GM19351 (cell line): ENCODE results near the gene COL3A1.

Experiments used
- ATAC-seq: cut with Tn5 transposase; IDR thresholded peaks from one replicate; pipeline ENCODE4 v1.9.1; 2021; ENCODE audit warnings: mild to moderate bottlenecking, moderate library complexity; ENCODE audit not compliant: unreplicated experiment

The COL3A1 gene

DNA sequence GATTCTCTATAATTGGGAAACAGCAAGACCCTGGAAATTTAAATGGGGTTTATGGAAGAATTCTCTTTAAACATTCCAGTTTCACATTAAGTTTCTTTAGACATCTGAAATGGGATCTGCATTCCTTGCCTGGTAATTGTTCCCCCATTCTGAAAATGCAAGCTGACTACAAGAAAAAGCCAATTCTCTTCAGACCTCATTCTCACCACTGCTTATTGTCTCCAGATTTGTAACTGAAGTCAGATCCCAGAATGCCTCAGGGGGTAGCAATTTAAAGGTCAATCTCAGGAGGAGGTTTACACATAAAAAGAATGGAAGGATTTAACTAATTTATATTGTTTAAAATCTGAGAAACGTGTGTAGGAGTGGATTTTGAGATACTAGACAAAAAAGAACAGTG lies 41.2 kb downstream of the COL3A1 start:
- ATAC-seq = no peak

DNA sequence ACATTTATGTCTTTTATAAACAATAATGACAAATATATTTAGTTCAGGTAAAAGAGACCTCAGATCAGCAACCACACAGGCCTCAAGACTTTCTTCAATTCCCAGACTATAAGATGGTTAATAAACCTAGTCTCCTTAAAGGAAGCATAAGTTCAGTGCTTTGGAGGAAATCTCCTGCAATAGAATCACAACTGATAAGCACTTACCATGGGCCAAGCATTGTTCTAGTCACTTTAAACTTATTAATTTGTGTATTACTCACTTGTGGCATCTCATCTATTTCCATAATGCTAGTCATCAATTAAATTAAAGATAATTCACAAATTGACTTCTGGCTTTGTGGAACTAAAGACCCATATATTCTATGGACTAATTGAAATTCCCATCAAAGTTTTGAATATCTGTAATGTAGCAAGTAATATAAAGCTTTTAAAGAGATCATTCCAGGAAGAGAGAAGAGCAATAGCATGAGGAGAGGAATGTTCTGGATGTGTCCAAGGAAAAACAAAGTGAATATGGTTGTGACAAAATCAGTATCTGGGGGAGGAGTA lies 42.2 kb downstream of the COL3A1 start:
- ATAC-seq = no peak

DNA sequence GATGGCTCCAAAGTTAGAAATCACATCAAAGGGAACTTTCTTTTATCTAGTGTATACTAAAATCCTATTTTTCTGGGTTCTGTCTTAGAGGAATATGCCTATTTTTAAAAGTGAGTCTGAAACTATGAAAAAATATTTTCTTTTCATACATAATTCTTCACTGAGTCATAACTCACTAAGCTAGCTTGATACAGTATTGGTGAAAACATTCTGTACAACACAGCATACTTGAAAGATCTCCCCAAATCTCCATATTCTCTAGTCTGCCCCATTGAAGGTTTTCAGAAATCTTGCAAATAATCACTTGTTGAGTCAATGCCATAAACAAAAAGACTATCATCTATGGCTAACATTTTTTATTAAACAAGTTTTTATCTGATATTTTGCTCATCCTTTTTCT lies 44.5 kb downstream of the COL3A1 start:
- no peak for ATAC-seq

- ATAC-seq = no peak
Measured at GRCh38 chr2:189020179-189020578, 46.0 kb downstream of the COL3A1 start.

- ATAC-seq = no peak
Measured at GRCh38 chr2:189022053-189022481, 47.9 kb downstream of the COL3A1 start.

DNA sequence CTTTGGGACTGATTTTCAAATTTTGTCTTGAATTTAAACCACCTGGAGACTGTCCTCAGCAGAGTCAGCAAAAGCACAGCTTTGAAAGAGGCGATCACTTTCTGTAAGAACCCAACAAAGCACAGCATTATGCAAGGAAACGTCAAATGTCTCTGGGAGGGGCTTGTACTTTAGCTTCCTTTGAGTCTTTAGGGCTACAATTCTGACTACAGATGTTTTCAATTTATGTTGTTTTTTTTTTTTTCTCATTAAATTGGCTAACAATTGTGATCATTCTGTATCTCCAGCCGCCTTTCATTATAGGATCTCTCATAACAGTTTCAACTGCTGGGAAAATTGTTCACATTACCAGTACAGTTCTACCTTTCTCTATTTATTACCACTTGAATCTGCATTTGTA lies 48.3 kb downstream of the COL3A1 start:
- ATAC-seq = no peak

DNA sequence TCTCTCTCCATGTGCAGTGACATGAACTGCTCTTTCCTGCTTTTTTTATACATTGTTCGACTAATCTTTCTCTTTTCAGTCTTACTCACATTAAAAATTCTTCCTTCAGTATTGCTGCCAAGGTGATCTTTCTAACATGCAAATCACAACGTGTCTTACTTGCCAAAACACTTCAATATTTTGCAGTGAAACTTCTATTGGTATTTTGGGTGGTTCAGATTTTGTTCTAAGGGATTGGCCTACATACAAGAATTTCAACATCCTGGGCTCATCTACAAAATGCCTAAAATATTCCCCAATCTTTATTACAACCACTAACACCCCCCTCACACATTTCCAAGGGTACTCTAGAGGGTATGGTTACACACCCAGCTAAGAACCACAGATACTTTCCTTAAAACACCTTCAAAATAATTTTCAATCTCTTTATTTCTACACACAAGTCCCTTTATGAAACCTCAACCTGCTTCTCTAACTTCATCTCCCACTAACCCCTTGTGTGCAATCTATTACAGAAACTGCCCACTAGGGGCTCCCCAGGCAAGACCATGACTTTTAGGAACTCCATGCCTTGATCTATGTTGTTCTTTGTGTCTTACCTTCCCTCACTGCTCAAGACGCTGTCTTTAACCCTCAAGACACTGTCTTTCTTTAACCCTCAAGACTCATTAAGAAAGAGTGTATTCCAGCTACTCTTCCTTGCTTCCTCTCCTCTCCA lies 50.9 kb downstream of the COL3A1 start:
- peak; percentile 92 for ATAC-seq

GRCh38 chr2:189037518-189037917 lies 63.3 kb downstream of the COL3A1 start:
- ATAC-seq = no peak

GRCh38 chr2:189045836-189046235 lies 71.7 kb downstream of the COL3A1 start:
- ATAC-seq = no peak

GRCh38 chr2:189046320-189046719 lies 72.1 kb downstream of the COL3A1 start:
- no peak for ATAC-seq

DNA sequence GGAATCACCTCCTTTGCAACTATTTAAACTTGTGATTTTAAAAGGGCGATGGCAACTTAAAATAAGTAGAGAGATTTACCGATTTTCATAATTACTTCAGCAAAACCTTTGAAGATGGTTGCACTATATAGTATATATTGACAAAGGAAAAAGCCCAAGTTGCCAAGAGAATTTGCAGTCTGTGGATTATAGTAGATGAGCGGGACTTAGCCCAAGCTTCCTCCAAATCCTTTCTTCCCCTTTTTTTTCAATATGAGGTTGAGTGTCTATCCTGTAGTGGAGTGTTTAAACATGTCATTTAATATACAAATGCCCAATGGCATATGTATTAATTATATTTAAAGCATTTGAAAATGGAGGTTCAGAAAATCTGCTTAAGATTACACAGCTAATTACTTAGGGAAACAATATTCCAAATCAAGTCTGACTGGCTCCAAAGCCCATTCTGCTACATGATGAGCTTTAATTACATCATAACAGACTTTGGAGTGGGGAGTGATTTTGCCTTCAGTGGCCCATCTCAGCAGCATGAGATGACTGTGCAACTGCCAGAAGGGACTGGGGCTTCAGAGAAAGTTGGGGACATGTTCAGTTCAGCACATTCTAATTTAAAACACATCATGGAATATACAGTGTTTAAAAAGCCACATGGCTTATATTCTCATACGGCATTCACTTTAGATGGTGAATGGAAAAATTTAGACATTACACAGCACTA lies 73.2 kb downstream of the COL3A1 start:
- no peak for ATAC-seq

- no peak for ATAC-seq
Measured at GRCh38 chr2:189048189-189048588, 74.0 kb downstream of the COL3A1 start.

GRCh38 chr2:189049709-189050164 lies 75.6 kb downstream of the COL3A1 start:
- no peak for ATAC-seq

DNA sequence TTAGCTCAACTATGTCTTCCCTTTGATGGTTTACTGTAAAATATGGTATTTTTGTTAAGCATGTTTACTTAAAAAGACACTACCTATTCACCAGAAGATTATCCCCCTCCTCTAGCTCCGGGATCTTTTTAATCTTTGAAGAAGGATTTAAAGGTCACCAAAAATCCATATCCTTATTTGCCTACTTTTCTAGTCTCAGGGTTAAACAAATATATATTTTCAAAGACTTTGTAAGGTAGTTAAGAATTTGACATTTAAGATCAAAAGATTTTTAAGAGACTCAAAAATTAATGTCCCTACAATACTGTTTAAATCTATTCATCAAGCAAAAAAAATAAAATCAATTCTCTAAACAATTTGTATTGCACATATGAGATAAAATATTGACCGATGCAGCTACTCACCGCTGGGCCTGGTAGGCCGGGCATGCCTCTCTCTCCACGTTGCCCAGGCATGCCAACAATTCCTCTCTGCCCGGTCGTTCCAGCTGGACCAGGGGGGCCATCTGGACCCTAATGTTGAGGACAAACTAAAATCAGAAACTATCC lies 76.1 kb downstream of the COL3A1 start:
- no peak for ATAC-seq

DNA sequence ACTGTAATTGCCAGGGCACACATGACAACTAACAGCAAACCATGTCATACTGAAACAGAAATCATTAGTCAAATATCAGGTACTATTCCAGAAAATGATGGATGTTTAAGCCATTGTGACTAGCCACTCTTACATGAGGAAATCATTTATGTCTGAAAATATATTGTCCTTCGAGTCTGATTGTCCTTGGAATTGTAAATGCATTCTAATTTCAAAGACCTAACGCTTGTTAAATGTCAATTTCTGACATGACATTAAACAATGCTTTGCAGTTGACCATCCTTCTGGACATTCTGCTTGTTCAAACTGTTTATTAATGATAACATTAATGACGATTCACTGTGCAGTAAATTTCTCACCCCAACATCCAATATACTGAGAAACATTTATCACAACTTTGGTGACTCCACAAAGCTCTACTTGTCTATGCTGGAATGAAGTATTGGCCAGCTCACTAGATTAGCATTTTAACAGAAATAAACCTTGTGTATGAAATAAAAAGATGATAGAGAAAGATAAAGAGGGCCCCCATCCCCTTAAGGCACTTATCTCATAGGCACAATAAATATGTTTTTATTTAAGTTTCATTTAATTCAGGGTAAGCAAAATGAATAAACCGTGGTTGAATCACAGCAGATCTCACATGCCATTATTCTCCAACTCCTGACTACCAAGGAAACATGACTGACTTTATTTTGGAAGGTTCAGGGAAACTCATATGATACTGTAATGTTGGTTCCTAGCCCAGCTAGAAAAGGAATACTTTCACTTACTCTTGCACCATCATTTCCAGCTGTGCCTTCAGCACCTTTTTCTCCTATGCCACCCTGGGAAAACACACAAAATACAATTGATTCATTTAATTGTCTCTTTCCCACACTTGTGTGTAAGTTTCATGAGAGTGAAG lies 82.3 kb downstream of the COL3A1 start:
- ATAC-seq = no peak

DNA sequence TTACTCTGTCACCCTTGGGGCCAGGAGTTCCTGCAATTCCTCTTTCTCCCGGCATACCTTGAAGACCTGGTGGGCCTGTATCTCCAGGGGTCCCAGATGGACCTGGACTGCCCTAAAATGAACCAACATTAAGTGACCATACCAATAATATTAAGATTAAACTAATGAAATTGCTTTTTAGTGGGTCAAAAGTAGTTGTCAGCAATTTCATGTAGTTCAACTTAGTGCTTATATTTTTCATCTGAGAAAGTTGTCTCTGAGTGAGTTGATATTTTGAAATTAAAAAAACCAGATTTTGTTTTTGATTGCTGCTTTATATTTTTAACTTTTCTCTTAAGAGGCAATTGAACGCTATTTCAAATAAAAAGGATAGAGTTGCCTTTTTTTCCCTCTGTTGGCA lies 83.1 kb downstream of the COL3A1 start:
- ATAC-seq = no peak

DNA sequence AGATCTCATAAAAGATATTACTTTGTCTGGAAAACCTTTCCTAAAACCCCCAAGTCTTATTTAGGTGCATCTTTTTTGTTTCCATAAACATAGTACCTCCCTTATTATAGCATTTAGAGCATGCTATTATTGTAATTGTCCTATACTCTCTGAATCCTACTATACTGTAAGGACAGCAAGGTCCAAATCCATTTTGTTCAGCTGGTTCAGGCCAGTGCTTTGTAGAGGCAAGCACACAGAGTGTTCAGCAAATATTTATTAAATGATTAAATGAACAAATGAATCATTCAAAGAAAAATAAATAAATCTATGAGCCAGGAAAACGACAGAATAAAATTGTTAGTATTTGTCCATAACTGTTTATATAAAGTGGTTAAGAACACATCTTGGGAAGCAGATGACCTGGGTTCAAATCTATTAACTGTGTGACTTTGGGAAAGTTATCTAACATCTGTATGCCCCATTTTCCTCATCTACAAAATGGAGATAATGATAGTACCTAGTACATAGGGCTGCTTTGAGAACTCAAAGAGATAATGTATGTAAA lies 86.0 kb downstream of the COL3A1 start:
- no peak for ATAC-seq
